Fibroblast of villous mesenchyme (primary cell): ENCODE results near the gene WWTR1. TPM values are rescaled to one million over a fixed set of nuclear protein-coding genes. Genes with fewer than 3 reads are reported as not detected.
A peak's percentile ranks its signal among the peaks of the same experiment; 100 is the strongest.

Experiments used
- DNase-seq: peaks from one replicate; pipeline ENCODE4 v3.0.0-alpha.2; 2010; ENCODE audit warnings: low read depth
- H3K4me3 ChIP-seq: 2 replicates; pipeline ENCODE4 v1.5.1; 2011; ENCODE audit warnings: low read depth, mild to moderate bottlenecking, low read length
- total RNA-seq: library from RNA; depleted of rRNA; stranded (reverse); fragments of >200 nt; gene quantifications from 2 replicates; pipeline ENCODE4 v1.2.3, GENCODE V29; 2012
- TF ChIP-seq, protein P1 (sequence below): IDR thresholded peaks from 2 replicates; pipeline ENCODE4 v1.5.1; 2012; ENCODE audit warnings: low read depth, mild to moderate bottlenecking, low read length; ENCODE audit not compliant: insufficient read depth

The WWTR1 gene
- total RNA-seq, 1 donor = 37.6 TPM

DNA sequence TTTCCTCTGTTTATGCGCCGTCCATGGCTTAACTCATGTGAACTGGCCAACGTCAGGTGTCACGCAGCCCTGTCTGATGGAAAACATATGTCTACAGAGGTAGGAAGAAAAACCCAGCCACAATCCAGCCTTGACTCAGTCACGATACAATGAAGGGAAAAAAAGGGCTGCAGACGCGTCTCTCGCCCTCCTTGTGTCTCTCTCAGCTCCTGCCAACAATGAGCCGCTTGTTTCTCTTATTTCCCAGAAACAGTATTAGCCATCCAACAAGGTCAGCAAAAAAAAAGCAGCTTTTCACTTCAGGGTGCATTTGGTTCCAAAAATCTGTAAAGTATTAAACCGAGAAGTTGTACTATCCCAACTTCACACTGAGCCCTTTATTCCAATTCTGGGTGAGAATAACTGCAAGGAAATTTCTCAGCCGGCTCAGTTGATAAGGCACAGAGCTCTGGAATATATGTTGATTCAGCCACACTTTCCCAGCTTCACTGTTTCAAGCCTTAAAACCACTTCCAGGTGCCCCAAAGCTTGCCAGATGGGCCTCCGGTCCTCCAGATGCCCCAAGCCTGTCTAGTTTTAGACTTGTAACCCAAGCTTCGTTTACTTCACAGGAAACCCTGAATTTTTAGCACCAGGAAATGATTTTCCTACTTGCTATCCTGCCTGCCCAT lies 103.9 kb downstream of the WWTR1 start:
- H3K4me3 ChIP-seq = no peak overlapping the region
- TF ChIP-seq, protein P1, sequence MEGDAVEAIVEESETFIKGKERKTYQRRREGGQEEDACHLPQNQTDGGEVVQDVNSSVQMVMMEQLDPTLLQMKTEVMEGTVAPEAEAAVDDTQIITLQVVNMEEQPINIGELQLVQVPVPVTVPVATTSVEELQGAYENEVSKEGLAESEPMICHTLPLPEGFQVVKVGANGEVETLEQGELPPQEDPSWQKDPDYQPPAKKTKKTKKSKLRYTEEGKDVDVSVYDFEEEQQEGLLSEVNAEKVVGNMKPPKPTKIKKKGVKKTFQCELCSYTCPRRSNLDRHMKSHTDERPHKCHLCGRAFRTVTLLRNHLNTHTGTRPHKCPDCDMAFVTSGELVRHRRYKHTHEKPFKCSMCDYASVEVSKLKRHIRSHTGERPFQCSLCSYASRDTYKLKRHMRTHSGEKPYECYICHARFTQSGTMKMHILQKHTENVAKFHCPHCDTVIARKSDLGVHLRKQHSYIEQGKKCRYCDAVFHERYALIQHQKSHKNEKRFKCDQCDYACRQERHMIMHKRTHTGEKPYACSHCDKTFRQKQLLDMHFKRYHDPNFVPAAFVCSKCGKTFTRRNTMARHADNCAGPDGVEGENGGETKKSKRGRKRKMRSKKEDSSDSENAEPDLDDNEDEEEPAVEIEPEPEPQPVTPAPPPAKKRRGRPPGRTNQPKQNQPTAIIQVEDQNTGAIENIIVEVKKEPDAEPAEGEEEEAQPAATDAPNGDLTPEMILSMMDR = no peak
- DNase-seq = peak; percentile 84

DNA sequence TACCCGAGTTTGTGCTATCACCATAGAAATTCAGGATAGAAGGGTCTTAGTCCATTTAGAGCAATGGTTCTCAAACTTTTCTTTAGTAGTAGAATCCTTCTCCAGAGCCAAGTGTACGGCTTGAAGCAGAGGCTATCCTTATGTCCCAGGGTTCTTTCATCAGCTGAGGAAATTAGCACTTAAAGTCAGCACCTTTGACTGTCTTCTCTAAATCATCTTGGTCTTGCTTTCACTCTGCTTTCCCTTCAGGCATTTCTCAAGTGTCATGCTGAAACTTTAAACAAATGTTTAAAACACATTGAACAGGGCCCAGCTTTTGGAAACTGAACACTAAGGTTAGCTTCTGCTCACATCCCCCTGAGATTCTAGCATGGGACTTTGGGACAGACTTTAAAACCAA lies 105.1 kb downstream of the WWTR1 start:
- H3K4me3 ChIP-seq = no peak overlapping the region
- TF ChIP-seq, protein P1 = no peak
- DNase-seq = peak; percentile 35

DNA sequence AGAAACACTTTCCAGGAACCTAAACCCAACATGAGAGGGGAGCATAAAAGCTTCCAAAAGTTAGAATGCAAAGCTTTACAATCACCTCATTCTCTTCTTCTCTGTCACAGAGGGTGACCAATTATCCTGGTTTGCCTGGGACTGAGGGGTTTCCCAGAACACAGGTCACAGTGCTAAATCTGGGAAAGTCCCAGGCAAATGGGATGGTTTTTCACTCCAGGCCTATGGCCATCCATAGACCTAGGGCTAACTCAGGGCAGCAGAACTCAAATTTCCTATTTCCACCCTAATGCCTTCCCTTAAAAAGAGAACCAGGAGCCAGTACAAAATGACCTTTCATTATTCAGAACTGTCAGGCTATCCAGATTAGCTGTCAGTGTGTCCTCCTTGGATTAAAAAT lies 106.3 kb downstream of the WWTR1 start:
- no peak overlapping the region for H3K4me3 ChIP-seq
- DNase-seq = no peak
- TF ChIP-seq, protein P1 = no peak

DNA sequence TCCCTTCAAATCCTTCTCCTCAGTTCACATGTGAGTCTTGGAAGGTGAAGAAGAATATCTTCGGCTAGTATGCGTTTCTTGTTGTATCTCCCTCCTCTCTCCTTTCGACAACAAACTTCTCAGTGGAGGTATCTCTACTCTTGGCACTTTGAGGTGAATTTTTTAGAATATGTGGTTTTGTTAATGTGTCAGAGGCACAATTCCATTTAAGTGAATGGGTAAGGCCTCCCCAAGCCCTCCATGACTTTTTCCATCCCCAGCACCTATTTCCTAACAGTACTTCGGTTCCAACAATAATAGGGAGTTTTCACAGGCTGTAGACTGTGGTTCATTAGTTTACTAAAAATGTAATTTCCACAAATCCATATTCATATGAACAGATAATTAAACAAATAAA lies 109.2 kb downstream of the WWTR1 start:
- TF ChIP-seq, protein P1 = no peak
- no peak overlapping the region for H3K4me3 ChIP-seq
- DNase-seq = no peak

DNA sequence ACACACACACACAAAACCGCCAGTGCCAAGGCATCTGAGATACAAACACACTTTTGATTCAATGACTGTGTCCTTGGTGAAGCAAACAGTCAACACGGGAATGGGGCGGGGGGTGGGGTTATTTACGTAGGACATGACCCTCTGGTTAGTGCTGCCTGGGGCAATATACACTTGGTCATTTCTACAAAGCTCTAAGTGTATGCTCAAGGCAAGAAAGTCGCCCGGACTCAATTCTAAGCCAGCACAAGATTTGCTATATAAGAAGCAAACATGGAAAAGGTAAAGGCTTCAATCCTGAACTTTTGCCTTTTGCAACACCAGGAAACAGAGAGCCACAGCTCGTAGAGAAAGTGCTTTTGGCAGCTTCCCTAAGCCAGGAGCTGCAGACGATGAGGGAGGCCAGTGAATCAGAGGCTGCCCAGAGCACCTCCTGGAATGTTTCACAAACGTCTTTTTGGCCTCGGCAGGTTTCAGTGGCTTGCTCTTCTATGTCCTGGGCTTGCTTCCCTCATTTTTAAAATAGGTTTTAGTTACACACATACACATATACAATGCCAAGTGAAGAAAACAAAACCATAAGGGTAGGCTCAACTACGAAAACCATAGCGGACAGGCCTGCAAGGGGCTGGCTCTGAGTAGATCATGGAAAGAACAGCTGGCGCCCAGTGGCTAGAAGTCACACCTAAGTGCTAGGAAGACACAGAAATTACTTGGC lies 109.7 kb downstream of the WWTR1 start:
- H3K4me3 ChIP-seq = no peak overlapping the region
- TF ChIP-seq, protein P1 = no peak
- DNase-seq = peak; percentile 86

DNA sequence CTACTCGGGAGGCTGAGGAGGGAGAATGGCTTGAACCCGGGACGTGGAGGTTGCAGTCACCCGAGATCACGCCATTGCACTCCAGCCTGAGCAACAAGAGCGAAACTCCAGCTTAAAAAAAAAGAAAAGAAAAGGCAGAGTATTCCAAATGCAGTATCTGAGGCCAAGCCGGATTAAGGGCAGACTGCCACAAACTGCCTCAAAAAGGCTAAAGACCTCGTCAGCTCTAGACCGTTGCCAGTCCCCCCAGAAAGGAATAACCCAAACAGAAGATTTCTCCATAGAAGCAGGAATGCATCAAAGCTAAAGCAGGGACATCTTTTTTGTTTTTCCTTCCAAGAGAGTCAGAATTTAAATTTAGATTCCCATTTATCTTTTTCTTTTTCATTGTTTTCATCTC lies 110.4 kb downstream of the WWTR1 start:
- TF ChIP-seq, protein P1 = no peak

More for the DNA sequence above, 110.4 kb downstream of the WWTR1 start:
- DNase-seq = peak; percentile 50
- H3K4me3 ChIP-seq = no peak overlapping the region
